Panc1 (cell line): ENCODE measurements around the gene SPTSSA.

ENCODE experiments used
- TF ChIP-seq, protein P1 (sequence below): fragments of 450-650 bp; IDR thresholded peaks from 2 replicates; pipeline ENCODE4 v1.5.1; 2017; ENCODE audit warnings: mild to moderate bottlenecking
- TF ChIP-seq, protein P2 (sequence below), 2 experiments: IDR thresholded peaks; 2 replicates each; pipeline ENCODE4 v1.6.1; 2011 to 2012; ENCODE audit warnings: low read depth in 2 of 2, control low read depth in 1 of 2, low read length in 1 of 2, mild to moderate bottlenecking in 1 of 2, moderate library complexity in 1 of 2; ENCODE audit not compliant: insufficient read depth in 1 of 2

DNA sequence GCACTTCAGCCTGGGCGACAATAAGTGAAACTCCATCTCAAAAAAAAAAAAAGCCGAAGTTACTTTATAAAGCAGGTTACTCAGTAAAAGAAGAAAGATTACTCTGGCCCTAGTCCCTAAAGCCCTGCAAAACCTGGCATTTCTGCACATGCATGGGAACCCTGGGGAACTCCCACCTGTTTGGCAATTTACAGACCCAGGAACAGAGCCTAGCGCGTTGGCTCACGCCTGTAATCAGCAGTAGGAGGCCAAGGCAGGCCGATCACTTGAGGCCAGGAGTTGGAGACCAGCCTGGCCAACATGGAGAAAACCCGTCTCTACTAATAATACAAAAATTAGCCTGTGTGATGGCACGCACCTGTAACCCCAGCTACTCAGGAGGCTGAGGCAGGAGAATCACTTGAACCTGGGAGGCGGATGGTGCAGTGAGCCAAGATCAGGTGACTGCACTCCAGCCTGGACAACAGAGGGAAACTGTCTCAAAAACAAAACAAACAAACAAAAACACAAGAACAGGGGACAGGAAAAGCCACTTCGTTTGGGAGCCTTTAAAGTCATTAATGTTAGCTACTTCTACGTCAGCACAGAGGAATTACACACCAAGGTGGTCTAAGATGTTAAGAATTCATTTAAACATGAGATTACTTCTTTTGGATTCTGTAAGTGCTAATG, 34.1 kb upstream of the SPTSSA start:
- TF ChIP-seq, protein P1, sequence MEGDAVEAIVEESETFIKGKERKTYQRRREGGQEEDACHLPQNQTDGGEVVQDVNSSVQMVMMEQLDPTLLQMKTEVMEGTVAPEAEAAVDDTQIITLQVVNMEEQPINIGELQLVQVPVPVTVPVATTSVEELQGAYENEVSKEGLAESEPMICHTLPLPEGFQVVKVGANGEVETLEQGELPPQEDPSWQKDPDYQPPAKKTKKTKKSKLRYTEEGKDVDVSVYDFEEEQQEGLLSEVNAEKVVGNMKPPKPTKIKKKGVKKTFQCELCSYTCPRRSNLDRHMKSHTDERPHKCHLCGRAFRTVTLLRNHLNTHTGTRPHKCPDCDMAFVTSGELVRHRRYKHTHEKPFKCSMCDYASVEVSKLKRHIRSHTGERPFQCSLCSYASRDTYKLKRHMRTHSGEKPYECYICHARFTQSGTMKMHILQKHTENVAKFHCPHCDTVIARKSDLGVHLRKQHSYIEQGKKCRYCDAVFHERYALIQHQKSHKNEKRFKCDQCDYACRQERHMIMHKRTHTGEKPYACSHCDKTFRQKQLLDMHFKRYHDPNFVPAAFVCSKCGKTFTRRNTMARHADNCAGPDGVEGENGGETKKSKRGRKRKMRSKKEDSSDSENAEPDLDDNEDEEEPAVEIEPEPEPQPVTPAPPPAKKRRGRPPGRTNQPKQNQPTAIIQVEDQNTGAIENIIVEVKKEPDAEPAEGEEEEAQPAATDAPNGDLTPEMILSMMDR: no peak
- TF ChIP-seq, protein P2, sequence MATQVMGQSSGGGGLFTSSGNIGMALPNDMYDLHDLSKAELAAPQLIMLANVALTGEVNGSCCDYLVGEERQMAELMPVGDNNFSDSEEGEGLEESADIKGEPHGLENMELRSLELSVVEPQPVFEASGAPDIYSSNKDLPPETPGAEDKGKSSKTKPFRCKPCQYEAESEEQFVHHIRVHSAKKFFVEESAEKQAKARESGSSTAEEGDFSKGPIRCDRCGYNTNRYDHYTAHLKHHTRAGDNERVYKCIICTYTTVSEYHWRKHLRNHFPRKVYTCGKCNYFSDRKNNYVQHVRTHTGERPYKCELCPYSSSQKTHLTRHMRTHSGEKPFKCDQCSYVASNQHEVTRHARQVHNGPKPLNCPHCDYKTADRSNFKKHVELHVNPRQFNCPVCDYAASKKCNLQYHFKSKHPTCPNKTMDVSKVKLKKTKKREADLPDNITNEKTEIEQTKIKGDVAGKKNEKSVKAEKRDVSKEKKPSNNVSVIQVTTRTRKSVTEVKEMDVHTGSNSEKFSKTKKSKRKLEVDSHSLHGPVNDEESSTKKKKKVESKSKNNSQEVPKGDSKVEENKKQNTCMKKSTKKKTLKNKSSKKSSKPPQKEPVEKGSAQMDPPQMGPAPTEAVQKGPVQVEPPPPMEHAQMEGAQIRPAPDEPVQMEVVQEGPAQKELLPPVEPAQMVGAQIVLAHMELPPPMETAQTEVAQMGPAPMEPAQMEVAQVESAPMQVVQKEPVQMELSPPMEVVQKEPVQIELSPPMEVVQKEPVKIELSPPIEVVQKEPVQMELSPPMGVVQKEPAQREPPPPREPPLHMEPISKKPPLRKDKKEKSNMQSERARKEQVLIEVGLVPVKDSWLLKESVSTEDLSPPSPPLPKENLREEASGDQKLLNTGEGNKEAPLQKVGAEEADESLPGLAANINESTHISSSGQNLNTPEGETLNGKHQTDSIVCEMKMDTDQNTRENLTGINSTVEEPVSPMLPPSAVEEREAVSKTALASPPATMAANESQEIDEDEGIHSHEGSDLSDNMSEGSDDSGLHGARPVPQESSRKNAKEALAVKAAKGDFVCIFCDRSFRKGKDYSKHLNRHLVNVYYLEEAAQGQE (IDR thresholded peaks at IDR 0.05; ENCODE audit: insufficient read depth in 1 of 2, low read depth in 2 of 2, low read length in 1 of 2): no peak
